GM23248 (cell line): ENCODE data around the gene PSENEN. TPM values are rescaled to one million over a fixed set of nuclear protein-coding genes. Genes with fewer than 3 reads are reported as not detected.
A peak's percentile ranks its signal among the peaks of the same experiment; 100 is the strongest.

Experiments
- DNase-seq: peaks from one replicate; pipeline ENCODE4 v3.0.0-alpha.2; 2015
- H2AFZ ChIP-seq: fragments of 200-600 bp; sonication (generic); 2 replicates; pipeline ENCODE4 v1.6.1; 2016; ENCODE audit warnings: antibody characterized with exemption
- H3F3A ChIP-seq: fragments of 200-600 bp; sonication (generic); 2 replicates; pipeline ENCODE4 v1.6.1; 2016; ENCODE audit warnings: mild to moderate bottlenecking, antibody characterized with exemption, mixed run types; ENCODE audit not compliant: insufficient read depth
- H3K27ac ChIP-seq: fragments of 200-600 bp; sonication (generic); 2 replicates; pipeline ENCODE4 v1.5.1; 2016; ENCODE audit warnings: mild to moderate bottlenecking
- H3K27me3 ChIP-seq: fragments of 200-600 bp; sonication (generic); replicated peaks from 2 replicates; pipeline ENCODE4 v1.6.1; 2016; ENCODE audit warnings: mild to moderate bottlenecking; ENCODE audit not compliant: insufficient read depth
- H3K36me3 ChIP-seq: fragments of 200-600 bp; sonication (generic); 2 replicates; pipeline ENCODE4 v1.6.1; 2016; ENCODE audit warnings: low read depth, mild to moderate bottlenecking
- H3K4me1 ChIP-seq: fragments of 200-600 bp; sonication (generic); 2 replicates; pipeline ENCODE4 v1.6.1; 2016; ENCODE audit warnings: mild to moderate bottlenecking; ENCODE audit not compliant: insufficient read depth
- H3K4me2 ChIP-seq: fragments of 200-600 bp; sonication (generic); one replicate; pipeline ENCODE4 v1.6.1; 2016; ENCODE audit warnings: mild to moderate bottlenecking; ENCODE audit not compliant: unreplicated experiment
- H3K4me3 ChIP-seq: fragments of 200-600 bp; sonication (generic); 2 replicates; pipeline ENCODE4 v1.5.1; 2016; ENCODE audit warnings: mild to moderate bottlenecking
- H3K79me2 ChIP-seq: fragments of 200-600 bp; sonication (generic); 2 replicates; pipeline ENCODE4 v1.6.1; 2016; ENCODE audit warnings: mild to moderate bottlenecking; ENCODE audit not compliant: insufficient read depth
- H3K9ac ChIP-seq: fragments of 200-600 bp; sonication (generic); 2 replicates; pipeline ENCODE4 v1.6.1; 2016; ENCODE audit warnings: mild to moderate bottlenecking
- H3K9me2 ChIP-seq: fragments of 200-600 bp; sonication (generic); 2 replicates; pipeline ENCODE4 v1.6.1; 2016; ENCODE audit warnings: mixed run types, mild to moderate bottlenecking, moderate library complexity; ENCODE audit not compliant: insufficient read depth
- H3K9me3 ChIP-seq: fragments of 200-600 bp; sonication (generic); one replicate; pipeline ENCODE4 v1.6.1; 2017; ENCODE audit warnings: low read depth
- H4K20me1 ChIP-seq: fragments of 200-600 bp; sonication (generic); 2 replicates; pipeline ENCODE4 v1.6.0; 2016; ENCODE audit not compliant: insufficient read depth
- EZH2 ChIP-seq: fragments of 200-600 bp; sonication (generic); IDR thresholded peaks from 2 replicates; pipeline ENCODE4 v1.6.1; 2018; ENCODE audit warnings: antibody characterized with exemption, mild to moderate bottlenecking; ENCODE audit not compliant: insufficient read depth, poor library complexity, severe bottlenecking
- EZH2phosphoT487 ChIP-seq: fragments of 200-600 bp; sonication (generic); IDR thresholded peaks from 2 replicates; pipeline ENCODE4 v1.6.1; 2018; ENCODE audit warnings: antibody characterized with exemption, moderate library complexity, mild to moderate bottlenecking, low read depth; ENCODE audit not compliant: insufficient read depth
- WGBS, 2 experiments: methylation state at CpG; one replicate each; pipeline ENCODE4 v1.1.6; 2015 to 2017; ENCODE audit warnings: low lambda C conversion rate in 2 of 2, low coverage in 1 of 2; ENCODE audit errors: missing lambda C conversion rate in 2 of 2; 5-methylcytosine and 5-hydroxymethylcytosine counted together
- in situ Hi-C: fragments of 300-500 bp; cut with MboI; formaldehyde crosslinking; loops from 2 replicates; pipeline ENCODE4 v1.15.0; 2020
- polyA plus RNA-seq: library from polyadenylated mRNA; unstranded; fragments of >200 nt; fragmentation: Nextera tagmentation; extraction: Ambion mirVana; gene quantifications from 2 replicates; pipeline ENCODE4 v1.2.1, GENCODE V29; 2016
- total RNA-seq: library from RNA; depleted of rRNA; stranded (reverse); fragments of >200 nt; shearing (Covaris generic); gene quantifications from 2 replicates; pipeline ENCODE4 v1.2.3, GENCODE V29; 2014

PSENEN gene
- total and polyA plus RNA-seq, 2 experiments from 2014 or later, result 21.6 to 108 TPM

GRCh38 chr19:35773020-35773806 lies 27.8 kb downstream of the PSENEN start:
- no peak overlapping the region for H2AFZ ChIP-seq
- no peaks in the 10 kb centered on the region for H4K20me1 ChIP-seq
- H3K36me3 ChIP-seq, result no peaks in the 10 kb centered on the region
- H3K4me3 ChIP-seq, result no peak overlapping the region
- no peak overlapping the region for H3K4me2 ChIP-seq
- H3K9me3 ChIP-seq, result no peaks in the 10 kb centered on the region
- TF ChIP-seq EZH2, result no peak
- no peak for TF ChIP-seq EZH2phosphoT487
- H3K27me3 ChIP-seq, result no peaks in the 10 kb centered on the region
- WGBS, 2 experiments, result 72 to 73% methylated on average over 9 of the region's 9 CpGs
- in situ Hi-C loops, result no loop called here
- H3K4me1 ChIP-seq, result no peaks in the 10 kb centered on the region
- H3K9ac ChIP-seq, result no peak overlapping the region
- no peaks in the 10 kb centered on the region for H3K79me2 ChIP-seq
- H3K27ac ChIP-seq, result no peak overlapping the region
- H3K9me2 ChIP-seq, result no peaks in the 10 kb centered on the region
- peaks cover 12% of the 10 kb centered on the region for H3F3A ChIP-seq
- peak; percentile 76 for DNase-seq

GRCh38 chr19:35774274-35775045 lies 29.0 kb downstream of the PSENEN start:
- Histone ChIP-seq H3K4me3 (peak overlapping the region; percentile 72), H3K9ac (no peak overlapping the region), H3K27ac (no peak overlapping the region), H2AFZ (peak overlapping the region; percentile 75), H3K79me2 (no peaks in the 10 kb centered on the region), H3K27me3 (no peaks in the 10 kb centered on the region), H4K20me1 (no peaks in the 10 kb centered on the region), H3F3A (peaks cover 12% of the 10 kb centered on the region), H3K9me3 (no peaks in the 10 kb centered on the region), H3K4me1 (no peaks in the 10 kb centered on the region), H3K36me3 (no peaks in the 10 kb centered on the region), H3K9me2 (no peaks in the 10 kb centered on the region), H3K4me2 (peak overlapping the region; percentile 96)
- no peak for TF ChIP-seq EZH2phosphoT487
- no peak for TF ChIP-seq EZH2
- DNase-seq, result peak; percentile 22
- 23 to 27% methylated on average over 16 of the region's 16 CpGs for WGBS, 2 experiments
- in situ Hi-C loops, result no loop called here

- DNase-seq, result no peak
Measured at GRCh38 chr19:35775046-35775297, 29.5 kb downstream of the PSENEN start.

GRCh38 chr19:35775298-35776101 lies 30.0 kb downstream of the PSENEN start, which contains the start of gene ARHGAP33:
Gene ARHGAP33 (plus strand): TSS chr19:35775564. CDS start chr19:35775659, 95 bp downstream.
- no peaks in the 10 kb centered on the region for H3K36me3 ChIP-seq
- no peak for TF ChIP-seq EZH2
- TF ChIP-seq EZH2phosphoT487, result no peak
- H3K4me2 ChIP-seq, result peak within 1 kb of the TSS; percentile 96
- no peaks in the 10 kb centered on the region for H3K79me2 ChIP-seq
- peak; percentile 100 for DNase-seq
- no peaks in the 10 kb centered on the region for H3K9me2 ChIP-seq
- H3K27ac ChIP-seq, result no peak within 1 kb of the TSS
- peak within 1 kb of the TSS; percentile 71 for H3K9ac ChIP-seq
- no peaks in the 10 kb centered on the region for H3K9me3 ChIP-seq
- H3K27me3 ChIP-seq, result no peaks in the 10 kb centered on the region
- peak within 1 kb of the TSS; percentile 75 for H2AFZ ChIP-seq
- H3F3A ChIP-seq, result peaks cover 12% of the 10 kb centered on the region
- in situ Hi-C loops, result no loop called here
- H3K4me3 ChIP-seq, result peak within 1 kb of the TSS; percentile 72
- H3K4me1 ChIP-seq, result no peaks in the 10 kb centered on the region
- no peaks in the 10 kb centered on the region for H4K20me1 ChIP-seq
- WGBS, 2 experiments, result 1 to 3% methylated on average over 18 to 45 of the region's 82 CpGs

More at GRCh38 chr19:35775046-35775297, 29.5 kb downstream of the PSENEN start:
- Histone ChIP-seq H3K79me2 (no peaks in the 10 kb centered on the region), H3F3A (peaks cover 12% of the 10 kb centered on the region), H3K4me3 (peak overlapping the region; percentile 72), H3K4me2 (peak overlapping the region; percentile 96), H3K9me2 (no peaks in the 10 kb centered on the region), H3K9me3 (no peaks in the 10 kb centered on the region), H3K36me3 (no peaks in the 10 kb centered on the region), H3K4me1 (no peaks in the 10 kb centered on the region), H3K27me3 (no peaks in the 10 kb centered on the region), H3K27ac (no peak overlapping the region), H3K9ac (no peak overlapping the region), H2AFZ (peak overlapping the region; percentile 75), H4K20me1 (no peaks in the 10 kb centered on the region)
- in situ Hi-C loops, result no loop called here
- WGBS, 2 experiments, result 2 to 4% methylated on average over 9 of the region's 9 CpGs
- no peak for TF ChIP-seq EZH2
- no peak for TF ChIP-seq EZH2phosphoT487
